ENCODE results near the gene BTN1A1.
"Not testable (repeated sequence)": the region's sequence is repeated elsewhere in the genome, so short reads cannot be mapped to it uniquely, and the experiment has no call there.

Gene BTN1A1

DNA sequence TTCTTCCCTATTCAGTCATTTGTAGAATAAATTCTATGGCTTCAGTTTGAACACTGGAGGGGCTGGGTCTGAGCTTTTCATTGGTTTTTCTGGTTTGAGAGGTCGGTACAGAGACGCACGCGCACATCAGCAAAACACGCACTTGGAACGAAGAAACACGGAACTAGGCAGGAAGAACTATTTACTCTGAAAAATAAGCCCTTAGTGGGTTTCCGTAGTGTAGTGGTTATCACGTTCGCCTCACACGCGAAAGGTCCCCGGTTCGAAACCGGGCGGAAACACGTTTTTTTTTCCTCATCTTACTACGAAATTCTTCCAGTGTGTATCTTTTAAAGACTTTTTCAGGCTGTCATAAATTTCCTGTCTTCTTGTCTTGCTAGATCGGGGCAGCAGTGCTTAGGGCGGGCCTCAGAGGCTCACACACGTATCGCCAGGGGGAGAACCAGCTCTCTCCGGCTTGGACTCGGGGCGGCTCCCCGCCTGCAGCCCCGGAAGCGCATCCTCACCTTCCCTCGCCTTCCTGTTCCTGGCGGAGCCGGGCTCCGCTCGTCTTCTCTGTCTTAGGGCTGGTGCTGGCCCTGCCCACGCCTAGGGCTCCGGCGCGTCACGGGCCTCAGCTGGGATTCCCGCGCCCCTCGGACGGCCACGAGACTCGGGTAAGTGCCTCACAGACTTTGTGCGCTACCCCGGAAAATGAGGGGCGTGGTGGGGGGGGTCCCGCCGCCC is 37.9 kb downstream of the BTN1A1 start, which contains the start of gene HMGN4:
HMGN4 (plus strand) TSS at position 521 of the 726 bp plus-strand sequence. CDS start 6,841 bp downstream, outside the sequence.
- peak; percentile 93 for DNase-seq

DNA sequence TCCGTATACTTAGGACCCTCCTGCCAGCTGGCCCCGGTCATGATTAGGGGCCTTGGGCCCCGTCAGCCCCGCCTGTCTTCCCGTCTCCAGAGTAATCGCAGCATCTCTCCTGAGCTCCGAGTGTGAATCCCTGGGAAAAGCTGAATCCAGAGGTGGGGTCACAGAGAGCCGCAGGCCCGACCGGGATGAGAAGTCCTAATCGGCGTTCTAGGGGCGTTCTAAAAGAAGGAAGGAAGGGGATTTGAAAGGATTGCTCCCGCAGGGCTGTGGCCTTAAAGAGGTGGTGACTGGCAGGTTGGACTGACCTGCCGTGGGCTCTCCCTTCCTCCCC is 38.4 kb downstream of the BTN1A1 start:
- no peak for DNase-seq

DNA sequence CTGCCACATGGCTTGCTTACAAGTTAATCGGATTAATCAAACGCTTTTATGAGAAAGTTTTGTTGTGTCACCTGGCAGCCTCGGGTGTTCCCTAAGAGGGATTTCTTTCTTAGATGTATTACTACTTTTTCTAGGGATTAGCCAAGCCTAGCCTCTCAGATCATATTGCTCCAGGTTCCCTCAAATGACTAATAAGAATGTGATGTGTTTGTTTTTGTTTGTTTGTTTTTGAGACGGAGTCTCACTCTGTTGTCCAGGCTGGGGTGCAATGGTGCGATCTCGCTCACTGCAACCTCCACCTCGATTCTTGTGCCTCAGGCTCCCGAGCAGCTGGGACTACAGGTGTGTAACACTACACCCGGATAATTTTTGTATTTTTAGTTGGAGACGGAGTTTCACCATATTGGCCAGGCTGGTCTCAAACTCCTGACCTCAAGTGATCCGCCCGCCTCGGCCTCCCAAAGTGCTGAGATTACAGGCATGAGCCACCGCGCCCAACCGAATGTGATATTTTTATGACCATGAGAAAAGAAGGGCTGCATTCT is 39.0 kb downstream of the BTN1A1 start:
- DNase-seq = no peak

DNA sequence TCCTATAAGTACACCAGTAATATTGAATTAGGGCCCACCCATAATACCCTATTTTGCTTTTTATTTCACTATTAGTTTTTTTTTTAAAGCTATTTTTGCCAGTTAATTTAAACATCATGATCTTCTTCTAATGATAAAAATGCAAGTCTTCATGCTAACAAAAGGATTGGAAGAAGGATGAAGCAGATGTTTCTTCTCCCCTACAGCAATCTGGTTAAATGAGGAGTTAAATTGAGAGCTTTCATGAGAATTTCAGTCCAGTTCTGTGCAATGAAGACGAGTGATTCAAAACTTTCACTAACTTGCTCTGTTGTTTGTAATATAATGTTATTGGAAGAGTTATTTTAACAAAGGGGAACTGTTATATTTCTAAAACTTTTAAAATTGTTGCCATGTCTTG is 41.5 kb downstream of the BTN1A1 start:
- no peak for DNase-seq

DNA sequence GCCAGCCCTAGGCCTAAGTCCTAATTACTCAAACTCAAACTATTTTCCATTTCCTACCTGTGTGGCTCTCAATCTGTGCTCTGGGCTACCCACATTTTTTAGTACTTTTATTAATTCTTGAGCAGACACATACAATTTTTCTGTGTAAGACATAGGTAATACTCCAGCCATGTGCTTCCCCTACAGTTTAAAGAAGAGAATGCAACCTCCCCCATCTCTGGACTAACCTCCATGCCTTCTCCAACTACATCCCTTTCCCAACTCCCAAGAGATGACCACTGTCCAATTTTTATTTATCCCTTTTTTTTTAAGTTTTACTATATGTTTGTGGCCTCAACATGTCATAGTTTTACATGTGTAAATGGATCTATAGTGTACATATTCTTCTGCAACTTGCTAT is 43.9 kb downstream of the BTN1A1 start:
- no peak for DNase-seq

DNA sequence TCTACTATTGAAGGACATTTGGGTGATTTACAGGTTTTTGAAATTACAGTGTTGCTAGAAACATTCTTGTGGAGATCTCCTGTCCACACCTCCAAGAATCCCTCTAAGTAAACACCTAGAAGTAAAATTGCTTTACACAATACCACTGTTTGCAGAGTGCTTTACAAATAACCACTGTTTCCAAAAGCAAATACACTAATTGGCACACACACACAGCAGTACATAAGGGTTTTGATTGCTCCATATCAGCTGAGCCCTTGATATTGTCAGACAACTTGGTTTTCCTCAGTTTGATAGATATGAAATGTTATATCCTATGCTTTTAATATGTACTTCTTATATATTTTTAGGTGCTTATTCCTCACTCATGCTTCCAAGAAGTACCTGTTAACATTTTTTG is 44.4 kb downstream of the BTN1A1 start:
- no peak for DNase-seq

DNA sequence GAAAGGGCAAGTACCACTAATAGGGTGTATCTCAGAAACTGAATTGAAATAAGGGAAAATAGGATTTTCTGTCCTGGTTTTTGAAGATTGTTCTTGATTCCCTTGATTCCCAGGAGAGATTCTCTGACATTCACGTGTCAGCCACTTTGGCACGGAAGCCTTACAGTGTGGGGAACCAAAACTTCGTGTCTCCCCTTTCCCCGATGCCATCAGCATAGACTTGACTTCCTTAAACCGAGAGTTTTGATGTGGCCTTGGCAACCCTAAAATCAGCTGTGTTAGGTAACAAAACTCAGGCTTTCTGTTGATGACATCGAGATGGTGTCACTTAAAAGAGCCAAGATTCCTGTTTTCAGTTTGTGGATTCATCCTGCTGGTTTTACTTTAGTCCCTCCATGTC is 45.5 kb downstream of the BTN1A1 start:
- no peak for DNase-seq

DNA sequence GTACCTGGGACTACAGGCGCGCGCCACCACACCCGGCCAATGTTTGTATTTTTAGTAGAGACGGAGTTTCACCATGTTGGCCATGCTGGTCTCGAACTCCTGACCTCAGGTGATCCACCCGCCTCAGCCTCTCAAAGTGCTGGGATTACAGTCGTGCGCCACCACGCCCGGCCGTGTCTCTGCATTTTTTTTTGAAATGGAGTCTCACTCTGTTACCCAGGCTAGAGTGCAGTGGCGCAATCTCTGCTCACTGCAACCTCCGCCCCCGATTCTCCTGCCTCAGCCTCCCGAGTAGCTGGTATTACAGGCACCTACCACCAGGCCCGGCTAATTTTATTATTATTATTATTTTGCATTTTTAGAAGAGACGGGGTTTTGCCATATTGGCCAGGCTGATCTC is 47.3 kb downstream of the BTN1A1 start:
- DNase-seq = not testable (repeated sequence)

DNA sequence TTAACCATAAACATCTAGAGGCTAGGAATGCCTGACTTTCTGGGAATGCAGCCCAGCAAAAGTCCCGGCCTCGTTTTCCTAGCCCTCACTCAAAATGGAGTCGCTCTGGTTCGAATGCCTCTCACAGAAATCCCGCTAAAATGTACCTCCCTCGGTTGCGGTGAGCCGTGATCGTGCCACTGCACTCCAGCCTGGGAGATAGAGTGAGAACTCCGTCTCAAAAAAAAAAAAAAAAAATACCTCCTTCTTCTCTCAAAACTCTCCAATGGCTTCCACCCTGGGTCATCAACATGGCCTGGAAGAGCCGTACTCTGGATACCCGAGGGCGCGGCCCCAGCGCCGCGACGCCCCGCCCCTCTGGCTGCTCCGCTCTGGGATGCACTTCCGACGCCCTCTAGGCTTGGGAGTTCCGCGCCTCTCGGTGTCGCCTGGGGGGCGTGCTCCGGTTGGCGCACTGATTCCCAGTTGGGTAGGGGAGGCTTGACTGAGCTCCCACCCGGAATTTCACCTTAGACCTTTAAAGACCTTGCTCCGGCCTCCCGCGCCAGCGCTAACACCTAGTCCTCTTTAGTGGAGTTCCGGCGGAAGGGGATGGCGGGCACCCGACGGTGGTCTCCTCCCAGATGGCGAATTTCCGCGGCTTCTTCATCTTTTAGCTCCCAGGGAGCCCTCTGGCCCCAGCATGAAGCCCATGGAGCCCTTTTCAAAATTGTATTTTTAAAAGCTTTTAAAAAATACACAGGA is 50.3 kb downstream of the BTN1A1 start:
- no peak for DNase-seq

DNA sequence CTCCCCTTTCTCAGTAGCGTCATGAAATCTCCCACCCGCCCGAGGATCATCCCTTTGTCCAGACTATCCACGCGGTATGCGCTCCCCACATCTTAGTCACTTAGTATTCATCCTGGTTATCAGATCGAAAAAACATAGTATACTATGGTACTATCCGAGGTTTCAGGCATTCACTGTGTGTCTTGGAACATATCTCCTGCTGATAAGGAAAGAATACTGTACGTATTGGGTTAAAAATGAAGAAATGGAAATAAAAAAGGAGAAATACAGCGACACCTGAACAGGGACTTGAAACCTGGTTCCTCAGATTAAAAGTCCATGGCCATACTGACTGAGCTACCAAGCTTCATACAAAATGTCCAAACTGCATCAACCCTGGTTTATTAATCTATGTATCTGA is 52.1 kb downstream of the BTN1A1 start:
- DNase-seq = no peak

DNA sequence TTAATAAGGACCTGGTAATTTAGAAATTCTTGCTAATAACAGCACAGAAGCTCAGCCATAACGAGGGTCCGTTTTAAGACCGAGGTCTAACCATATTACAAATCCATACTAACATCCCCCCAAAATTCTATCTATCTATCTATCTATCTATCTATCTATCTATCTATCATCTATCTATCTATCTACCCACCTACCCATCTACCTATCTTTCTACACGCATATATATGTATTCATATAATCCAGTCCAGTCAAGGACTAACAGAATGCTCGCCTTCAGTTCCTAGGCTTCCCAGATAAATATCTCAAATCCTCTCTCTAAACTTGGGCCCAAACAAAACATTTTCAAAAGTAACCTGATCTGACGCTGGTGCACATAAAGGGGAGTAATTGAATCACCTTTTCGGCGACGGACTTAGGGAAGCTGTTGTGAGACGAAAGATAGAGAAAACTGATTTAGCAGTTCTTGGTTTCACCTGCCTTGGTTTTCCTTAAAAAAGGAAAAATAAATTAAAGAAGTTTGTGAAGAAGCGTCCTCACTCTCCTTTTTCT is 52.6 kb downstream of the BTN1A1 start:
- no peak for DNase-seq

DNA sequence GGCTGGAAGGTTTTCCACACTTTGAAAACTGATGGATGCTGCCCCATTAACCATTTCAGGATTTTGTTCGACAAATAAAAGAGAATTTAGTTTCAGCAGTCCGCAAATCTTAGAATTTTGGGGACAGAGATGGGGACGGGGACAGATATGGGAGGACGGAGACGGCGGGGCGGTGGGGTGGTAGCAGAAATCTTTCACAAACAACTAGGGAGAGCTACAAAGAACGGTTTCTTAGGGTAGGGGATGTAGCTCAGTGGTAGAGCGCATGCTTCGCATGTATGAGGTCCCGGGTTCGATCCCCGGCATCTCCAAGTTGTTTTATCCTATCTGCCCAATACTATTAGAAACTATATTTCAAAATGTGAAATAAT is 53.1 kb downstream of the BTN1A1 start:
- peak; percentile 74 for DNase-seq

DNA sequence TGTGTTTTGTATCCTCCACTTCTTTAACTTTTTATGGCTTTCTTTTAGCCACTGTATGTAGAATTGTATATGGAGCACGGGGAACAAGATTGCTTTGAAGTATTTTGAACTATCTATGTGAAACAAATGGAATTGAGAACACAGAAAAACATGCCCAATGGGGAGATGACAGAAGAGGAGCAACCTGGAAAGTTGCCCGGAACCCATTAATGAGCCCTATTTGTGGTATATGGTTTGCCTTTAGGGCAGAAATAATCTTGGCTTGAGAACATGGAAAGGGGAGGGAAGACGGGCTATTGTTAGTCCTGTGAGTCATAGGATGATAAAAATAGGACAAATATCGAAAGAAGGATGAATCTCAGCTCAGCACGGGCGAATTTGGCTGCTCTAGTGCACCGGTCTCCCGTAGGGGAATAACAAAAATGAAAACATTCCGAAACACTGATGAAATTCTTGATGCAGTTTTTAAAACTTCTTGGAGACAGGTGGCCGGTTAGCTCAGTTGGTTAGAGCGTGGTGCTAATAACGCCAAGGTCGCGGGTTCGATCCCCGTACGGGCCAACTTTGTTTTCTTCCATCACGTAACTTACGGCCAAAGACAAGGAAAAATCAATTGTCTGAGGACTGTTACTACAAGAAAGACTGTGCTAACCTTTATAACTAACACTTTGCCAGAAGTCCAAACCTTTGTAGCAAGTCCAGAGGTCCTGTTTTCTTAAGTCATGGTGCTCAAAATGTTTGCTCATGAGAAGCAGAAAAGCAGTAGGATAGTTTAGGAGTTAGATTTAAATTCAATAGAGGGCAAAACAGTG is 53.7 kb downstream of the BTN1A1 start:
- DNase-seq = peak; percentile 77

DNA sequence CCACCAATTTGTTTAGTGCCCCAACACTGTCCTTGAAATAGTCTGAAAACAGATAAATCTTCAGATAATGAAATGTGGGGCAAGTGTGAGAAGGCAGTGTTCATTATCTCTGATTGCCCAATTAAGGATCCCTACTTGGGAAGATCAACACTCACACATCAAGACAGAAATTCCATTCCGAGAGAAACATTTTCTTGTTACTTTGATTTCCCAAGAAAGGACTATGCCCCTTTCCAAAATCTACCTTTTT is 54.3 kb downstream of the BTN1A1 start:
- DNase-seq = no peak

DNA sequence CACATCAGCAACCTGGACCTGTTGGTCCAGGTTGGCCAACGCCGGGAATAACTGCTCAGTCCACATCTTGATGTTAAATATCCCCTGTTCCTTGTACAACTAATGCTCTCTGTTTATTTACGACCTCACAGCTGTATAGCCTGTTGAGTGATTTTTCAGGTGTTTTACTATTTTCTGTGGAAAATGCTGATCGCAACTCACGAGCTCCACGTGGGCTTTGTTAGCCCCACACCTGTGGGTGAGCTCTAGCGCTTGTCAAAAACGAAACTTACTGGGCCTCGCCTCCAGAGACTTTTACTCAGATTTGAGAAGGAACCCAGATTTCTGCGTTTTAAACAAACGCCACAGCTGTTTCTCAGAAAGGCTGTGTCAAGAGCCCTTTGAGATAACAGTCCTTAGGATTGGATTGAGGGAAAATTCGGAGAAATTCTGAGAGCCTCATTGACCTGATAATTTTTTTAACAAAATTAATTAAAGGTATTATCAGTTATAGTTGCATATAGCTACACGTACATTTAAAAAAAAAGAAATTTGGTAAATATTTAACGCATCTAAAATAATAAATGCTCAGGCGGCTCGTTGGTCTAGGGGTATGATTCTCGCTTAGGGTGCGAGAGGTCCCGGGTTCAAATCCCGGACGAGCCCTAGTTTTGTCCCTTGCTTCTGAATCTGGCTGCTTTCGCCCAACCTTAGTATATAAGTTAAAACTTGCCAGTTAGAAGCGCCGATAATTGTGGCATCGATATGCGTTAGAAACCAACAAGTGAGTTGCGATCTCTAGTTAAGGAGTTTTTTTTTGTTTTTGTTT is 54.8 kb downstream of the BTN1A1 start:
- peak; percentile 75 for DNase-seq

DNA sequence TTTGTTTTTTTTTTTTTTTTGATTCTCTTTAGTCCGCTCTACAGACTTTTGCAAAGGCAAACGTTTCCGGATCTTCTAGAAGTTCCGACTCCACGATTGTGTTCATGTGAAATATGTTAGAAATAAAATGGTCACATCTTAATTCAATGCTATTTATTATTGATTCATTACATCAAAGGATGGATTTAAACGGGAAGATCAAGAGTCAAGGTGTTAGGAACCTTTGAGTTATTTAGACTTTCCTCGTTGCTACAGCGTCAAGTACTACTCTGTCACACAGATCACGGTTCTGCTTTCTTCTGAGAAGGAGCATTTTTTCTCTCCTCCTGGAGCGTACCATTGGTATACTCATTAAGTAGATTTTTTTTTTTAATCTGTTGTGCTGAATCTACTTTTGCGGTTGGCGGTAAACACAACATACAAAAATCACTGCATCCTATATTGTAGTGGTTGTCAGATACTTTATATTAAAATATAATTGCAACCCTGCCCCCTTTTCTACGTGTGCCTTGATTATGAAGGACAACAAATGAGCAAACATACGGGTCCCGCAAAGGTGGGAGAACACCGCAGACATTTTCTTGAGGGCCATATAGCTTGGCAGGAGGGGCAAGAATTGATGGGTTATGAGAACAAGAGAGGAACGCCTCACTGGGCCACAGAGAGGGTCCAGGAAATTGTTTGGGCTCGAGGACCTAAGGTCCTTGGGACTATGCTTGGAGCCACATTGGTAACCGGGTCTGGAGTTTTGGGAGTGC is 55.6 kb downstream of the BTN1A1 start:
- peak; percentile 48 for DNase-seq

DNA sequence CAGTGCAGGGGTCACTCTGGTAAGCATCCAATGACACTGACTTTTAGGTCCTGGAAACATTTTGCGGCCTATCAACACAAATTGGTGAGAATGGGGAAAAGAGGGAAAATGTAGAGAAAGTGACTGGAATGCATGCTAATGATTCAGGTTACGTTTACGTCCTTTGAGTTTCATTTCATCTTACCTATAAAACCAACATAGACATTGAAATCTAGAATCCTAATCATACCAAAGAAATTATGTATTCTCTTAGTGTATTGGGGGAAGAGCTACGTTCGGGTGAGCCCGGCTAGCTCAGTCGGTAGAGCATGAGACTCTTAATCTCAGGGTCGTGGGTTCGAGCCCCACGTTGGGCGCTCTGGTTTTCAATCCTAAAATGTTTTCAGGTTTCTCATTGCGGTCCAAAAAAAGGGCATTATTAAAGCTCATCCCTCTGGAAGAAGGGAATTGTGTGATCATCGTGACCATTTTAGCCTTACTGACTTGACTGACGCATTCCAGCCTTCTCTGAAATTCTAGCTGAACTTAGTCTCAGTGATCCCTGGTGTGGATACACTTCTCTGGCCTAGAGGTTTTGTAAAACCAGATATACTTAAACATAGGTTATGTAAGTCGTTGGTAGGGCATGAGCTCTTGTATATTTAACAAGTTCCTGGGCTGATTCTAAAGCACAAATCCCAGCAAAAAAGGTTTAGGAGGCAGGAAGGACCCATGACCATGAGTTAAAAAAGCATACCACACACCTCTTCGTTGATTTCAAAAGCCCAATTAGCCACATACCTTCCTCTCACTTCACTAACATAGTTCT is 56.4 kb downstream of the BTN1A1 start:
- peak; percentile 87 for DNase-seq
